Measurements from ENCODE around the gene SDHB.

The SDHB gene

DNA sequence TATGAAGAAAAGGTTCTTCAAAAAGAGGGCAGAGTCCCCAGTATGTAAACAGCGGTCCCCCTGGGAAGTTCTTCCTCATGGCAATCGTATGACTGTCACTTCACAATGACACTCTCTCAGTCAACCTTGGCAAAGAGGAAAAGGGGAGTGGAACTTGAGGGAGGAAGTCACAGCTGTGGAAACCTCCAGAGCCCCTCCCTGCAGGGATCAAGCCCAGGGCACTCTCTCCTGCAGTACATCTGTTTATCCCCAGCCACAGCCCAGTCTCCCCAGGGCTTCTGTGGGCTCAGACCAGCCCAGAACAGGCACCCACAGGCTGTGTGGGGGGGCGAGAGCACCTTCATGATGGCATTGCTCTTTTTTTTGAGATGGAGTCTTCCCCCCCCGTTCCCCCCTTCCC is 44.1 kb downstream of the SDHB start:
- peaks cover 7% of the 10 kb centered on the region for H3K36me3 ChIP-seq (ENCODE audit: insufficient read depth, low read length)
- H3K9ac ChIP-seq (ENCODE audit: low read depth, low read length): no peak overlapping the region
- H3K4me2 ChIP-seq (ENCODE audit: low read length): no peak overlapping the region
- no peak overlapping the region for H3K4me3 ChIP-seq (ENCODE audit: low read length)
- no peaks in the 10 kb centered on the region for H3K9me3 ChIP-seq (replicated peaks; ENCODE audit: low read length)
- peaks cover 33% of the 10 kb centered on the region for H3K4me1 ChIP-seq (ENCODE audit: control insufficient read depth, insufficient read depth, low read length)
- no peaks in the 10 kb centered on the region for H3K27me3 ChIP-seq (ENCODE audit: control insufficient read depth, insufficient read depth, low read length)

DNA sequence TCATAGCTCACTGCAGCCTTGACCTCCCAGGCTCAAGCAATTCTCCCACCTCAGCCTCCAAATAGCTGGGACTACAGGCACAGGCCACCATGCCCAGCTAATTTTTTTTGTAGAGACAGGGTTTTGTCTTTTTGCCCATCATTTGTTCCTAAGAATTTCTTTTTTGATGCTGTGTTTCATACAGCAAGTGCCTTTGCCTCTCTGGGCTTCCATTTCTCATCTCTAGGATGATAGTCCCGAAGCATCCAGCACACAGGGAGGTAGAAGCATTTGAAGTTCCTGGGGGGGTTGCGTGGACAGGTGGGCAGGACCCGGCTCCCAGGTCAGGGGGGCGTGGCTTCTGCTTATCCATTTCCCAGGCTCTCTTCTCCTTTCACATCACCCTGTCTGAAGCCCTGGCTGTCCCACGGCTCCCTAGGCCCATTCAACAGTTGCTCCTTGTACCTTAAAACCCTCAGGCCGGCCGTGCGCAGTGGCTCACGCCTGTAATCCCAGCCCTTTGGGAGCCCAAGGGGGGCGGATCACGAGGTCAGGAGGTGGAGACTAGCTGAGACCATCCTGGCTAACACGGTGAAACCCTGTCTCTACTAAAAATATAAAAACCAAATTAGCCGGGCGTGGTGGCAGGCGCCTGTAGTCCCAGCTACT is 45.5 kb downstream of the SDHB start:
- H3K36me3 ChIP-seq (ENCODE audit: insufficient read depth, low read length): peaks cover 13% of the 10 kb centered on the region
- H3K27me3 ChIP-seq (ENCODE audit: control insufficient read depth, insufficient read depth, low read length): no peaks in the 10 kb centered on the region
- no peak overlapping the region for H3K4me3 ChIP-seq (ENCODE audit: low read length)
- no peaks in the 10 kb centered on the region for H3K9me3 ChIP-seq (replicated peaks; ENCODE audit: low read length)
- H3K4me1 ChIP-seq (ENCODE audit: control insufficient read depth, insufficient read depth, low read length): peaks cover 39% of the 10 kb centered on the region
- no peak overlapping the region for H3K9ac ChIP-seq (ENCODE audit: low read depth, low read length)
- no peak overlapping the region for H3K4me2 ChIP-seq (ENCODE audit: low read length)

DNA sequence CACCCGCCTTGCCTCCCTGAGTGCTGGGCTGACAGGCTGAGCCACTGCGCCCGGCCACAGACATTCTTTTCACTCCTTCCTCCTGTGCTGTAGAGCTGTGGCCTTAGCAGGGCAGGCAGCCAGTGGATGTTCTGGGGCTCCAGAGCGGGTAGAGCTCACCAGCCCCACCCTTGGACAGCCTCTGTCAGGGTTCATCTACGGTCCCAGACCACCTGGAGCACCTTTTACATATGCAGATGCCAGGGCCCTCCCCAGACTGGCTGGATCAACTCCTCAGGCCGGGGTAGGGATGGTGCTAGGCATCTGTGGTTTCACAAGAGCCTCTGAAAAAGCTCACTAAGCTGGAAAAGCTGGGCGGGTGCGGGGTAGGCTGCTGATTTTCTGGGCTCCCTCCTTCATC is 46.7 kb downstream of the SDHB start:
- Histone ChIP-seq H3K4me2 (ENCODE audit: low read length) (no peak overlapping the region), H3K4me3 (ENCODE audit: low read length) (no peak overlapping the region), H3K9ac (ENCODE audit: low read depth, low read length) (no peak overlapping the region), H3K27me3 (ENCODE audit: control insufficient read depth, insufficient read depth, low read length) (no peaks in the 10 kb centered on the region), H3K9me3 (replicated peaks; ENCODE audit: low read length) (no peaks in the 10 kb centered on the region), H3K36me3 (ENCODE audit: insufficient read depth, low read length) (peaks cover 23% of the 10 kb centered on the region), H3K4me1 (ENCODE audit: control insufficient read depth, insufficient read depth, low read length) (peaks cover 34% of the 10 kb centered on the region)

DNA sequence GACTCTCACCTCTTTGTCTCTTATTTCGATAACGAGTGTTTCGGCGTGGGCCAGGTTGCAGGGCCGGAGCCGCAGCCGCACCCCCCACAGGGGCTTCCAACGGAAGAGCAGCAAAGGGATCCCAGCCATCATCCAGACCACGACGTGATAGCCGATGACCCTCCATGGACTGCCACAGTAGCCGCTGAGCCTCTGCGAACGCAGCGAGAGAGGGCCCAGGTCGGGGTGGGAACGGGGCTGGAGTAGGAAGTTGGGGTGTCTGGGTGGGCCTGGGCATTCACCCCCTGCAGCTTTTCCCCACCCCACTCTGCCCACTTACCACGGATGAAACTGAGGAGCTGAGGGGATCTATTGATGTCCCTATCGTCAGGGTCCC is 48.5 kb downstream of the SDHB start:
- no peak overlapping the region for H3K4me2 ChIP-seq (ENCODE audit: low read length)
- no peak overlapping the region for H3K9ac ChIP-seq (ENCODE audit: low read depth, low read length)
- H3K36me3 ChIP-seq (ENCODE audit: insufficient read depth, low read length): peaks cover 35% of the 10 kb centered on the region
- H3K4me3 ChIP-seq (ENCODE audit: low read length): no peak overlapping the region
- no peaks in the 10 kb centered on the region for H3K27me3 ChIP-seq (ENCODE audit: control insufficient read depth, insufficient read depth, low read length)
- H3K9me3 ChIP-seq (replicated peaks; ENCODE audit: low read length): no peaks in the 10 kb centered on the region
- H3K4me1 ChIP-seq (ENCODE audit: control insufficient read depth, insufficient read depth, low read length): peaks cover 22% of the 10 kb centered on the region

DNA sequence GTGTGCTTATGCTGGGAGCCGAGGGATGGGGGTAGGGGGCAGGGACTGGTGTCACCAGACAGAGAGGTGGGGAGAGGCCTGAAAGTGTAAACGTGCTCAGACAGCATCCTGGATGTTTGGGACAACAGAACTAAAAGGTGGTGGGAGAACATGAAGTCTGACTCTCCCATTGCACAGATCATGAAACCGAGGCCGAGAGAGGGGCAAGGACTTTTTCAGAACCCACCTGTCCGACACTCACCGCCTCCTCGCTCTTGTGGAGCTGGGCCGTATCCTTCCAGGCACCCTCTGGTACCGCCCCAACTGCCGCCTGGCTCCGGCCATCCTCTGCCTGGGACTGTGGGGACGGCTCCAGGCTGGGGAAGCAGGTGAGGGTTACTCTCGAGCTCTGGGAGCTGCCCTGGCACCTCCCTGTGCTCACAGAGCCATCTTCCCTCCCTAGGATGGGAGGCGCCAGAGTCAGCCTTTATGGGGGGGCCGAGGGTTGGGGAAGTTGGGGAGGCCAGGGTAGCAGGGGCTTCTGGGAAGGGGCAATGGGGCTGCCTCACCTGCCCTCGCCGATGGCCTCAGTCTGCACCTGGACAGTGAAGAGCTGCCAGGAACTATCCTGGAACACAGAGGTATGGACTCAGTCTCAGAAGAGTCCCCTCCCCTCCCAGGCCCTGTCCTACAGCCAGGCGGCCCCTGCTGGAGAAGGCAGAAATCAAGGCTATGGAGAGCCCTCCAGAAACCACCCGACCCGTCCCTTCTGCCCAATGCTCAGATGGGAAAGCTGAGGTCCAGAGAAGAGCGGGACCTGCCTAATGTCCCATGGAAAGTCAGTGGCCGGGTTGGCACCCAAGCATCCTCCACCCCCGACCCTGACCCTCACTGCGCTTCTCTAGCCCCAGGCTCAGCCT is 49.1 kb downstream of the SDHB start:
- no peak overlapping the region for H3K4me3 ChIP-seq (ENCODE audit: low read length)
- no peaks in the 10 kb centered on the region for H3K9me3 ChIP-seq (replicated peaks; ENCODE audit: low read length)
- H3K4me1 ChIP-seq (ENCODE audit: control insufficient read depth, insufficient read depth, low read length): peaks cover 18% of the 10 kb centered on the region
- peak overlapping the region; percentile 6 for H3K4me2 ChIP-seq (ENCODE audit: low read length)
- peaks cover 38% of the 10 kb centered on the region for H3K36me3 ChIP-seq (ENCODE audit: insufficient read depth, low read length)
- H3K27me3 ChIP-seq (ENCODE audit: control insufficient read depth, insufficient read depth, low read length): no peaks in the 10 kb centered on the region
- no peak overlapping the region for H3K9ac ChIP-seq (ENCODE audit: low read depth, low read length)

DNA sequence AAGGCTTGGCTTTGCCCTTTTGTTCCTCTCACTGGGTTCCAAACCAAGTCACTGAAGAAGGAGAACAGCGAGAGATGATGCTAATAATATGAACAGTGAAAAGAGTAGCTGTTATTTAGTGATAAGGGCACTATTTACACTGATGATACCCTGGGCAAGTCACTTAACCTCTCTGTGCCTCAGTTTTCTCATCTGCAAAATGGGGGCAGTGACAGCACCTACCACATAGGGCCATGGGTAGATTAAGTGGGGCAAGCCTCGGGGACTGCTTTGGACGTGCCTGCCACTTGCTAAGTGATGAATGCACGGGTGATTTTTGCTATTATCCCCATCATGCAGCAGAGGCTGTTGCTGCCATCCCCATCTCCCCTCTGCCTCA is 51.3 kb downstream of the SDHB start:
- Histone ChIP-seq H3K4me1 (ENCODE audit: control insufficient read depth, insufficient read depth, low read length) (peaks cover 17% of the 10 kb centered on the region), H3K4me3 (ENCODE audit: low read length) (no peak overlapping the region), H3K36me3 (ENCODE audit: insufficient read depth, low read length) (peaks cover 50% of the 10 kb centered on the region), H3K27me3 (ENCODE audit: control insufficient read depth, insufficient read depth, low read length) (no peaks in the 10 kb centered on the region), H3K9ac (ENCODE audit: low read depth, low read length) (no peak overlapping the region), H3K9me3 (replicated peaks; ENCODE audit: low read length) (no peaks in the 10 kb centered on the region), H3K4me2 (ENCODE audit: low read length) (no peak overlapping the region)

DNA sequence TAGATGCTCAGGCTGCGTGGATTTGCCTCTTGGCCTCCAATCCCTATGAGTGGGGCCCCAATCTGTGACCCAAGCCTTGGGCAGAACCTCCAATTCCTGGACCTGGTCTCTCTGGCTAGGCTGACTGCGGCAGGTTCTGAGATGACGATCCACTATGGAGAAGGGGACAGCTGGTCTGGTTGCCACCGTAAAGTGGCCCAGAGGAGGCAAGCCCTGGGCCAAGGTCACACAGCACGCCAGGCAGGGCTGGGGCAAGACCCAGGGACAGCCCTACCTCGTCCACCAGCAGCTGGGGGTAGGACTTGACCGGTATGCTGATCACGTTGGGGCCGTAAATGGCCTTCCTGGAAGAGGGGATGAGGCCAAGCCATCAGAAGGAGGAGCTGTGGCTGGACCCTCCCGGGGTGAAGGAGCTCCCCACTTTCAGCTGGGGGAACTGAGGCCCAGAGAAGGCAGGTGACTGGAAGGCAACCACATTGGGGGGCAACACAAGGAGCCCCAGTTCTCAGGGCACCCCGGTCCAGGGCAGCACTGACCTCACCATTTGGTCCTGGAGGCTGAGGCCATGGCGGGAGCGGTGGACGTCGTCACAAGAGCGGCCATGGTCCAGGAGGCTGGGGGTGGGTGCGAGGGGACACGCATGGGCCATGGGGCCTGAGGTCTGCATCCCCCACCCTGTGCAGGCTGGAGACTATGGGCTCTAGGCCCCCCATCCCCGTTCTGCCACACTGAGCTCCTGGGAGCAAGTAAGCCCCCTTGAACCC is 51.9 kb downstream of the SDHB start:
- H3K36me3 ChIP-seq (ENCODE audit: insufficient read depth, low read length): peaks cover 51% of the 10 kb centered on the region

DNA sequence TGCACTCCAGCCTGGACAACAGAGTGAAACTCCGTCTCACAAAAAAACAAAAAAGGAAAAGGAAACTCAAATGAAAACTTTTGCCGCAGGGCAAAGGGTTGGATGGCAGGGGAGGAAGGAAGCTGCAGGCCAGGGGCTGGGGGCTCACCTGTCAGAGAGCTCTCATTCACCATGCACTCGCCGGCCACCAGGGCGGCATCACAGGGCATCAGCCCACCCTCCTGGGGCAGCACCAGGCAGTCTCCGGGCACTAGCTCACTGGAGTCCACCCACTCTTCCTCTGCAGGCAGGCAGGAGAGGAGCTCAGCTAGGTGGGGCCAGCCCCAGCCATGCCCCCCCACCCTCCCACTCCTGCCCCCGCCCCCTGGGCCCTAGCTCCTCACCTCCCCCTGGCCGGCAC is 54.0 kb downstream of the SDHB start:
- Histone ChIP-seq H3K4me1 (ENCODE audit: control insufficient read depth, insufficient read depth, low read length) (peaks cover 17% of the 10 kb centered on the region), H3K9ac (ENCODE audit: low read depth, low read length) (no peak overlapping the region), H3K4me3 (ENCODE audit: low read length) (no peak overlapping the region), H3K4me2 (ENCODE audit: low read length) (no peak overlapping the region), H3K36me3 (ENCODE audit: insufficient read depth, low read length) (peaks cover 65% of the 10 kb centered on the region), H3K9me3 (replicated peaks; ENCODE audit: low read length) (no peaks in the 10 kb centered on the region), H3K27me3 (ENCODE audit: control insufficient read depth, insufficient read depth, low read length) (no peaks in the 10 kb centered on the region)

More for the DNA sequence above, 51.9 kb downstream of the SDHB start:
- no peak overlapping the region for H3K4me3 ChIP-seq (ENCODE audit: low read length)
- H3K4me1 ChIP-seq (ENCODE audit: control insufficient read depth, insufficient read depth, low read length): peaks cover 17% of the 10 kb centered on the region
- no peaks in the 10 kb centered on the region for H3K27me3 ChIP-seq (ENCODE audit: control insufficient read depth, insufficient read depth, low read length)
- no peak overlapping the region for H3K4me2 ChIP-seq (ENCODE audit: low read length)
- no peak overlapping the region for H3K9ac ChIP-seq (ENCODE audit: low read depth, low read length)
- H3K9me3 ChIP-seq (replicated peaks; ENCODE audit: low read length): no peaks in the 10 kb centered on the region

DNA sequence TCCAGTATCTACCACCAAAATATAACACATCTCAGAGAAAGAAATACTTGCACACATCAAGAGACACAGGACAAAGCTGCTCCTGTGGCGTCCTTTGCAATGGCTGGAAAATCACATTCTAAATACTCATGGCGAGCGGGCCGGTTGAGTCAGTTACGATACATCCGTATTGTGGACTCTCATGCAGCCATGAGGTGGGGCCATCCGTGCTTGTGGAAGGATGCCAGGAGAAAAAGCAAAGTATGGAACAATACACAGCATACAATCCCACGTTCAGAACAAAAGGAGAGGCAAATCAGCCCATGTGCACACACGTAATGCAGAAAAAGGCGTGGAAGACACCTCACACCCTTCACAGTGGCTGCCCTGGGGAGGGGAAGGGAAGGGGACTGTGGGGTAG is 55.2 kb downstream of the SDHB start:
- Histone ChIP-seq H3K27me3 (ENCODE audit: control insufficient read depth, insufficient read depth, low read length) (no peaks in the 10 kb centered on the region), H3K4me1 (ENCODE audit: control insufficient read depth, insufficient read depth, low read length) (peaks cover 9% of the 10 kb centered on the region), H3K4me3 (ENCODE audit: low read length) (no peak overlapping the region), H3K36me3 (ENCODE audit: insufficient read depth, low read length) (peaks cover 59% of the 10 kb centered on the region), H3K9me3 (replicated peaks; ENCODE audit: low read length) (no peaks in the 10 kb centered on the region), H3K9ac (ENCODE audit: low read depth, low read length) (no peak overlapping the region), H3K4me2 (ENCODE audit: low read length) (no peak overlapping the region)

DNA sequence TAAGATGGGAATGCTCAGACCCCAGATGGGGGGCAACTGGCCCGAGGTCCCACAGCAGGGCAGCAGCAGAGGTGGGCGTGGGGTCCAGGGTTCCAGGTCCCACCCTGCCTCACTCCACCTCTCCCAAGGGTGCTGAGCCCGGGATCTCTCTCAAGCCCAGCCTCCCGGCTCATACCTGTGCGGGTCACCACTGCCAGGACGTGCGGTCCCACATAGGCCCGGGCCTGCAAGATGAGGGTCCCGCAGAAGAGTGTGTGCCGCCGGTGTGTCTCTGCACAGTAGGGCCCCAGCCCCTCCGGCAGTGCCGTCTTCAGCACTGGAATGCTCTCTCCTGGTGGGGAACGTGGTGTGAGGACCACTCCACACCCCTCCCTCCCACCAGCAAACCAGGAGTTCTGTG is 57.0 kb downstream of the SDHB start:
- Histone ChIP-seq H3K4me1 (ENCODE audit: control insufficient read depth, insufficient read depth, low read length) (no peaks in the 10 kb centered on the region), H3K9me3 (replicated peaks; ENCODE audit: low read length) (no peaks in the 10 kb centered on the region), H3K4me2 (ENCODE audit: low read length) (no peak overlapping the region), H3K9ac (ENCODE audit: low read depth, low read length) (no peak overlapping the region), H3K4me3 (ENCODE audit: low read length) (no peak overlapping the region), H3K36me3 (ENCODE audit: insufficient read depth, low read length) (peaks cover 51% of the 10 kb centered on the region), H3K27me3 (ENCODE audit: control insufficient read depth, insufficient read depth, low read length) (no peaks in the 10 kb centered on the region)

DNA sequence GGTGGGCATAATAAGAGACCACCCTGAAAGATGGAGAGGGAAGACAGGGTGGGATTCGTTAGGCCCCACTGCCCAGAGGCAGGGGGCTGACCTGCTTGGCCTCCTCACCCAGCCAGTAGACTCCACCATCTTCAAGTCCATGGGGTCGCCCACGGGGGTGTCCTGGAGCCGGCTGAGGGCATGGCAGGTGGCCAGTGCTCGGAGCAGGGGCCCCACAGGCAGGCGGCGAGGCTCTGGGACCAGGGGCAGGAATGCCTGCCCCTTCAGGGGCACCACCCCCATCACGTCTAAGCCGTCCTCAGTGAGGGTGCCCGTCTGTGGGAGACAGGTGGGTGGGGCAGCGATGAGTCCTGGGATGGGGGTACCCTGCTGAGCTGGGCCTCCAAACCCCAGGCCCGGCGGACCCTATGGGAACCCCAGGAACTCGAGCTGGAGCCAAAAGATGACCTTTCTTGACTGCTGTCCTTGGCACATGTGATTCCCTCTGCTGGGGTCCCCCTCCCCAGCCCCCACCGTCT is 60.3 kb downstream of the SDHB start:
- no peak overlapping the region for H3K9ac ChIP-seq (ENCODE audit: low read depth, low read length)
- no peaks in the 10 kb centered on the region for H3K4me1 ChIP-seq (ENCODE audit: control insufficient read depth, insufficient read depth, low read length)
- H3K27me3 ChIP-seq (ENCODE audit: control insufficient read depth, insufficient read depth, low read length): no peaks in the 10 kb centered on the region
- H3K36me3 ChIP-seq (ENCODE audit: insufficient read depth, low read length): peaks cover 46% of the 10 kb centered on the region
- no peak overlapping the region for H3K4me3 ChIP-seq (ENCODE audit: low read length)
- H3K4me2 ChIP-seq (ENCODE audit: low read length): no peak overlapping the region
- no peaks in the 10 kb centered on the region for H3K9me3 ChIP-seq (replicated peaks; ENCODE audit: low read length)
